ENCODE data around the gene KCNJ5.

DNA sequence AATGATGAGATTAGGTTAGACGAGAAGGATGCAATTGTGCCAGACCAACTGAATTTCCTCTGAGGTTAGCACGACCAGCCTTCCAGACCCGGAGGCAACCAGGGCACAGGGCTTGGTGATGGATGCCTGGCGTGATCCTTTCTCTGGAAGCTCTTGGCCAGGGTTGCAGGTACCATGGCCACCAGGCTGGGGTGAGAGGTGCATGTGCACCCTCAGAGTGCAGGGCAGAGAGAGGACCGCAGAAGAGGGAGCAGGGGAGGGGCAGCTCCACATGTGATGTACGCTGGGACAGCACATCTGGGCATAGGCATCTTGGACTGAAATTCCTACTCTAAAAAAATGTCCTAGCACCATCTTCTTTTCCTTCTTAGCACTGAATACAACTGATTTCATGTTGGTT, 34.9 kb upstream of the KCNJ5 start:
- TF ChIP-seq, protein P1, sequence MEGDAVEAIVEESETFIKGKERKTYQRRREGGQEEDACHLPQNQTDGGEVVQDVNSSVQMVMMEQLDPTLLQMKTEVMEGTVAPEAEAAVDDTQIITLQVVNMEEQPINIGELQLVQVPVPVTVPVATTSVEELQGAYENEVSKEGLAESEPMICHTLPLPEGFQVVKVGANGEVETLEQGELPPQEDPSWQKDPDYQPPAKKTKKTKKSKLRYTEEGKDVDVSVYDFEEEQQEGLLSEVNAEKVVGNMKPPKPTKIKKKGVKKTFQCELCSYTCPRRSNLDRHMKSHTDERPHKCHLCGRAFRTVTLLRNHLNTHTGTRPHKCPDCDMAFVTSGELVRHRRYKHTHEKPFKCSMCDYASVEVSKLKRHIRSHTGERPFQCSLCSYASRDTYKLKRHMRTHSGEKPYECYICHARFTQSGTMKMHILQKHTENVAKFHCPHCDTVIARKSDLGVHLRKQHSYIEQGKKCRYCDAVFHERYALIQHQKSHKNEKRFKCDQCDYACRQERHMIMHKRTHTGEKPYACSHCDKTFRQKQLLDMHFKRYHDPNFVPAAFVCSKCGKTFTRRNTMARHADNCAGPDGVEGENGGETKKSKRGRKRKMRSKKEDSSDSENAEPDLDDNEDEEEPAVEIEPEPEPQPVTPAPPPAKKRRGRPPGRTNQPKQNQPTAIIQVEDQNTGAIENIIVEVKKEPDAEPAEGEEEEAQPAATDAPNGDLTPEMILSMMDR (IDR thresholded peaks at IDR 0.05; ENCODE audit: low read depth, low read length), result no peak
- no peak for TF ChIP-seq EZH2phosphoT487 (IDR thresholded peaks at IDR 0.05; ENCODE audit: low read depth)
